HG03060 (cell line): ENCODE measurements around the gene SUCLG1.
"Not testable (repeated sequence)": the region's sequence is repeated elsewhere in the genome, so short reads cannot be mapped to it uniquely, and the experiment has no call there.

Source experiments
- ATAC-seq: cut with Tn5 transposase; IDR thresholded peaks from one replicate; pipeline ENCODE4 v1.9.1; 2021; ENCODE audit warnings: low read depth, moderate number of reproducible peaks; ENCODE audit not compliant: unreplicated experiment

SUCLG1 gene

DNA sequence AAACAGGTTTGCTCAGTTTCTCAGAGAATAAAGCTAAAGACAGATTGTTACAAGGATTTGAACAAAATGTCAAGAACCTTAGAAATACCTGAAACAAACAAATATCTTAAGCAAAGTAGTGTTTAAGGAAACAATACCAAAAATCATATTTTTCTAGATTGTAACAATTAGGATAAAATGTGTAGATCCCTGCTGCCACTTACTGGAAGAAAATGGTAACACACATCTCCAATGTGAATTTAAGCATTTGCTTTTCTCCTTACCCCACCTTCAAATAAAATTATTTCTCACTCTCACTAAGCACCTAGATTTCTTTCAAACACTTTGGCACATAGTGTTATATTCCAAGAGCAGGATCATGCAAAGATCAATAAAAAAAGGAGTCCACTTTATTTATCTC, 34.9 kb downstream of the SUCLG1 start:
- no peak for ATAC-seq

DNA sequence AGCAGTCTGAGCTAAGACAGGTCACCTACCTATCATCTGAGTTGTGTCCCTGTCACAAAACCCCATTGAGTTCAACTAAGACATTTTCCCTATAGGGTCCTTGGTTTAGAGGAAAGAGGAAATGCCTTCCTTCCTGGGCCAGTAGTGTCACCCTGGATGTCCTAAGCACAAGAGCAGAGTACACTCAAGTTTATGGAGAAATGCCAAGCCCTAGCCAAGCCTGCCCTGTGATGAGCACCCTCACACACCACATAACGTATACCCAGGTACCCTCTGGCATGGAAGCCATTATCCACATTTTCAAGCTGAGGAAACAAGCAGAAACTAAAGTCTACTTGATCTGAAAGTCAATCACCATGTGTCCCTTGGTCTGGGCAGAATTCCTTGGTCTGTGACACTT, 37.3 kb downstream of the SUCLG1 start:
- ATAC-seq: no peak

DNA sequence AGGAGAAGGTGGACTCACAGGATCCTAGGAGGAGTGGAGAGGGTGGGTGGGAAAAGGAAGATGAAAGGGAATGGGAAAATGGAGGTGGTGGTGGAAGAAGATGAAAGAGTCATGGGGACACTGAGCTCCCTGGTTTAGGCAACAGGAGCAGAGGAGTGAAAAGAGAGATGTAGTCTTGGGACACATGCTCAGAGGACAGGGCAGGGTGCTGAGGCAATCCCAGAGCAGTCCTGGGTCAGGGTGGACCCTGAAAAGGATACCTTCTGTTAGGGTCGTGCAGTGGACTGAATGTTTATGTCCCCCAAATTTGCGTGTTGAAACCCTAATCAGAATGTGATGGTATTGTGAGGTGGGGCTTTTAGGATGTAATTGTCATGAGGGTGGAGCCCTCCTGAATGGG, 37.9 kb downstream of the SUCLG1 start:
- no peak for ATAC-seq

DNA sequence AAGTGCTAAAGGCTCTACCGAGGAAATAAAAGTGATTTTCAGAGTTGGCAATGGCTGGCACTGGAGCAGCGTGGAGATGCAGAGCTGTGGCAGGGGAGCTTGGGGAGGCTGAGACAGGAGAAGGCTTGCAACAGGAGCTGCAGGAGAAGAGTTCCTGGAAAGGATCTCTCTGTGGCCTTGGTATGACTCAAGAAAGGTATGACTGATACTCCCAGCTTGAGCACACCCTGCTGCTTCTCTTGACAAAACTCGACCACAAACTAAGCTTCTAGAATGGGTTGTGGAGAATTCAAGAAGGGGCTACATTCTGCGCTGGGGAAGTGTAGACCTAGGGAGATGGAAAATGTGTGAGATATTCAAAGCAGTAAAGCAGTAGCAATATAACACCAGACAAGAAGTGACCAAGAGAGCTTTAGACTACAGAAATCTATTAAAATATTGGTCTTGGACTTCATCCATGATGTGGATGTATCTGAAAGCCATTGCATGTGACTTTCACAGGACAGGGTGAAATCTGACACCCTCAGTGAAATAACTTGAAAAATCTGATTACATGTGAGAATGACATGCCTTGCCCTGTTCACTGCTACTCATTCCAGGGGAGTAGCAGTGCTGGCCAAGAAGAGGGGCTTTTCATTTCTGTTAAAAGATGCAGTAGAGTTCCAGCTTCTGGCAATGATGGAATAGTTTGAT, 41.5 kb downstream of the SUCLG1 start:
- ATAC-seq: no peak

DNA sequence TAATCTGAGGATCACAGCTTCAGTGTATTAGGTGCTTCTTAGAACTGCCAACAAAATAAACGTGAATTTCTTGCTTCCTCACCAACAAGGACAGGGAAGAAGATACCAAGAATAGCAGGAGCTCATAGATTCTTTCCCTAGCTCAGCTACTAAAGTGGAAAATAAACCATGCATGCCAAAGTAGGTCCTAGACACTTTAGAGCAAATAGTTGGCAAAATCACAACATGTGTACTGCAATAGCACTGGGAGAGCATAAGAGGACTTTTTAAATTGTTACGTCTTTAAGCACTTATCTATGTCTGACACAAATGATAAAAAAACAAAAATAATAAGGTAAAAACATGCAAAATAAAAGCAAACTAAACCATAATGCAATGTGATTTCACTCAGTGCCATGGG, 49.5 kb downstream of the SUCLG1 start:
- ATAC-seq: no peak

DNA sequence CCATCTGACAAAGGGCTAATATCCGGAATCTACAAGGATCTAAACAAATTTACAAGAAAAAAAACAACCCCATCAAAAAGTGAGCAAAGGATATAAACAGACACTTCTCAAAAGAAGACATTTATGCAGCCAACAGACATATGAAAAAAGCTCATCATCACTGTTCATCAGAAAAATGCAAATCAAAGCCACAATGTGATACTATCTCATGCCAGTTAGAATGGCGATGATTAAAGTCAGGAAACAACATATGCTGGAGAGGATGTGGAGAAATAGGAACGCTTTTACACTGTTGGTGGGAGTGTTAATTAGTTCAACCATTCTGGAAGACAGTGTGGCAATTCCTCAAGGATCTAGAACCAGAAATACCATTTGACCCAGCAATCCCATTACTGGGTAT, 57.0 kb downstream of the SUCLG1 start:
- not testable (repeated sequence) for ATAC-seq

DNA sequence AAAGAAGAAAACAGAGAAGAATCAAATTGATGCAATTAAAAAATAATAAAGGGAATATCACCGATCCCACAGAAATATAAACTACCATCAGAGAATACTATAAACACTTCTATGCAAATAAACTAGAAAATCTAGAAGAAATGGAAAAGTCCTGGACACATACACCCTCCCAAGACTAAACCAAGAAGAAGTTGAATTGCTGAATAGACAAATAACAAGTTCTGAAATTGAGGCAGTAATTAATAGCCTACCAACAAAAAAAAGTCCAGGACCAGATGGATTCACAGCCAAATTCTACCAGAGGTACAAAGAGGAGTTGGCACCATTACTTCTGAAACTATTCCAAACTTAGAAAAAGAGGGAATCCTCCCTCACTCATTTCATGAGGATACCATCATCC, 59.2 kb downstream of the SUCLG1 start:
- ATAC-seq: not testable (repeated sequence)

DNA sequence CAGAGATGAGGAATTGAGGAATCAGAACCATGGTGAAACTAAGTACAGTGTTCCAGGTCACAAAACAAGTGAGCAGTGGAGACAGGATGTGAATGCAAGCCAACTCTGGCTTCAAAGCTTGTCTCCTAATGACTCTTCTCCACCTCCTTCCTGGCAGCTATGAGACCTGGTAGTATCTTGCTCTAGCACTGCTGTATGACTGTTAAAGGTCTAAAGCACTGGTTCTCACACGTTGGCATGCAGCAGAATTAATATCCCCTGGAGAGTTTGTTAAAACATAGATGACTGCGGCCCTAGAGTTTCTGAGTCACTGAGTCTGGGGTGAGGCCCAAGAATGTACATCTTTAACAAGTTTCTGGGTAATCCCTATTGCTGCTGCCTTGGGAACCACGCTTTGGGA, 63.3 kb downstream of the SUCLG1 start:
- no peak for ATAC-seq

DNA sequence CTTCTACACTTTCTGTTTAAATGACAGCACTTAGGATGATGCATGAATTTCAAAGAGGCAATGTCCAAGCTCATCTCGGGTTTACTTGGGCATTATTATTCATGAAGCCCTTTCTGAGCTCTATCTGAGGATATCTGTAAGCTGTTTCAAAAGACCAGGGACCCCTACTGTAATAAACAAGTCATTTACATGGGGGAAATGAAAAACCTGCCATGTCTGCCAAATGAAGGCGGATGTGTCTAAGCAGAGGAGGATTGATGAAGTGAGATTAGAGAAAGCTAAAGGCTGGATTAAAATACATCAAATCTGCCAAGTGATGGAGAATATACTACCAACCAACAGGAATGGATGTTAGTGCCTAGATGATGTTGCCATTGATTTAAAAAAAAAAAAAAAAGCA, 64.5 kb downstream of the SUCLG1 start:
- ATAC-seq: no peak

DNA sequence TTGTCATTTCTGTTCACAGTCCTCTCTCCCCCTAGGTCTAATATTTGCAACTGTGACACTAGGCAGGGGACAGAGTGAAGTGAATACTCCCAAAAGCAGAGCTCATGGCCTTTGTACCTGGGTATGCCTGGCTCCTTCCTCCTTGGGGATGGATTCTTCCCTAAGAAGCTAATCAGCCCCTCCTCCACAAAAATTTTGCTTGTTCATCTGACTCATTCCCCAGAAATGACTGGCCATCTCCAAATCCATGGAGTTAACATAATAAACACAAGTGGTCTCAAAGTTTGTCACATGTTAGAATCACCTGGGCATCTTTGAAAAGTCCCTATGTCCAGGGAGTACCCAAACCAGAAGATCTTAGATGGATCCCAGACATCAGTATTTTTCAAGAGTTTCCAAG, 65.3 kb downstream of the SUCLG1 start:
- no peak for ATAC-seq

DNA sequence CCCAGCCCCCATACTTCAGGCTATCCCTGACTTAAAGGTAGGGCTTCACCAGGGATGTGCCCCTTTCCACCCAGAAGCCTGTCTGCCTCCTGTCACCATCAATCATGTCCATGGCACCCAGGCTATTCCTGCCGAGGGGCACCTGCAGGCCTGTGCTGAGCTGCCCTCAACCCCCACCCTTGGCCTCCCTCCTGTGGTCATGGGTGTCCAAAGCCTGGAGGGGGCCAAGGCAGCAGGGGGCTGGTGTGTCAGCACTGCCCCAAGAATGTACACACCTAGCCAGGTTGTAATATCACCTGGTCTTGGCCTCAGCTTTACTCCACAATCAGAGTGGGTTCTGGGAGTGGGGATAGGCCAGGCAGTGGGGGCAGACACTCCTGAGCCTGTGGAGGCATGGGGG, 69.3 kb downstream of the SUCLG1 start:
- ATAC-seq: no peak

DNA sequence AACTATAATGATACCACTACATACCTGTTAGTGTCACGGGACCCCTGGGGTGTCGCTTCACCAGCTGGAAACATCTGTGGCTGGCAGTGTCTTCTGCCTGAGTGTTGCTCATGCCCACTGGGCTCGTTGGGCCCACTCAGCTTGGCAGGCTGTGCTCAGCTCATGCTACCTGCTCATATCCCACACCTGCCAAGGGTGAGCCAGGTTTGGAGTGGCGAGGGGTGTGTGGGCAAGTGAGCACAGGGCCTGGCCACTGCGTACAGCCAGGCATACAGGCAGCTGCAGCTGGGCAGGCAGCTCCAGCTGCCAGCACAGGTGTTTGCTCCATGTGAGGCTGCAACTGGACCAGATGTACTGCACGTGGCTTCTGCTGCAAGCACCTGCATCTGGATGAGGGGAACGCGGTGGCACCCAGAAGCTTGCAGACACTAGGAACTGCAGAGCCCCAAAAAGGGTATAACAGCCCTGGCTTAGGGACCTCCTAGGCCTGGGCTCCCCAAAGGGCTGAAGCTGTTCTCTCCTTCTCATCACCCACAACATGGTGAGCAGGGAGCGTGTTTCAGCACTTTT, 70.1 kb downstream of the SUCLG1 start:
- no peak for ATAC-seq

DNA sequence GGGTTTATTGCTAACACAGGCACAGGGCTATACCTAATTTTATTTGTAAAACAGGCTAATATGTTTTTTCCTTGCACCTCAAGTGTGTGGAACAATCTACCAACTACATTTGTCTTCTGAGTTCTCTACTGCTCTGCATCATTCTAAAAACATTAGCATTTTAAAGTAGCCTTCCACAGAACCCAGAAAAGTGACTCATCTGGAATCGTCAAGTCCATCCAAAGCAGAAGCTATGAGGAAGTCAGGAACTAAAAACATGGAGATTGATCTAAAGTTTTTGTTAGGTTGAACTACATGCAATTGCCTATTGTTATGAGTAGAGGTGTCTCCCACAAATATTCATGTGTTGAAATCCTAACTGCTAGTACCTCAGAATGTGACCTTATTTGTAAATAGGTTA, 70.9 kb downstream of the SUCLG1 start:
- ATAC-seq: no peak

DNA sequence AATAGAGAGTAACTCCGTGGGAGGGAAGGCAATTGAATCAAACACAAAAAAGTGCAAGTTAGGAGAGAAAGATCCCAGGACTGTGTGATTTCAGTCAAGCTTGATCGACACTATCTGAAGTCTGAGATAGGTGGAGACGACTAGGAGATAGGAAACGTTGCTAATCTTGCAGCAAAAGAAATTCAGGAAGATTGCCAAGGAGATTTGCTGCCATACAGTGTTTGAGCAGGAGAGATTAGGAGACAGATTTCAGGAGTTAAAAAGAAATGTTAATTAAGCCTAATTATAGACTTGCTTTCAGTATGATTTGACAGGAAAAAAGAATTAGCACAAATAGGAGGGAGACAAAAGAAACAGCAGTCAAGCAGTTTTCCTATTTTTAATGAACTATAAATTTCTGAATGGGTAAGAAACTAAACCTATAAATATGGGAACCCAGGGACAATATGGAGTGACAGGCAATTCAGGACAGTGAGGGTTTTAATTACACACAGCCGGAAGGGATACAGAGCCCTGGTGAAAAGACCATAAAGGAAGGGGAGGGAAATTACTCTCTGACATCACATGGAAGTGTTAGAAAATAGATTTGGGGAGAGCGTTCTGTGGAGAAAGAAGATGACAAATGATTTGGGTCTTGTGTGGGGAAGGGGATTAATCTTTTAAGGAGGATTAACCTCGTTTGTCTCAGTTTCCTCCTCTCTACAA, 72.6 kb downstream of the SUCLG1 start:
- ATAC-seq: no peak

DNA sequence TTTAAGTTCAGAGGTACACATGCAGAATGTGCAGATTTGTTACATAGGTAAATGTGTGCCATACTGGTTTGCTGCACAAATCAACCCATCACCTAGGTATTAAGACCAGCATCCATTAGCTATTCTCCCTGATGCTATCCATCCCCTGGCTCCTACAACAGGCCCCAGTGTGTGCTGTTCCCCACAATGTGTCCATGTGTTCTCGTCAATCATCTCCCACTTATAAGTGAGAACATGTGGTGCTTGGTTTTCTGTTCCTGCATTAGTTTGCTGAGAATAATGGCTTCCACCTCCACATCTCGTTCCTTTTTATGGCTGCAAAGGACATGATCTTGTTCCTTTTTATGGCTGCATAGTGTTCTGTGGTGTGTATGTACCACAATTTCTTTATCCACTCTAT, 75.8 kb downstream of the SUCLG1 start:
- no peak for ATAC-seq

DNA sequence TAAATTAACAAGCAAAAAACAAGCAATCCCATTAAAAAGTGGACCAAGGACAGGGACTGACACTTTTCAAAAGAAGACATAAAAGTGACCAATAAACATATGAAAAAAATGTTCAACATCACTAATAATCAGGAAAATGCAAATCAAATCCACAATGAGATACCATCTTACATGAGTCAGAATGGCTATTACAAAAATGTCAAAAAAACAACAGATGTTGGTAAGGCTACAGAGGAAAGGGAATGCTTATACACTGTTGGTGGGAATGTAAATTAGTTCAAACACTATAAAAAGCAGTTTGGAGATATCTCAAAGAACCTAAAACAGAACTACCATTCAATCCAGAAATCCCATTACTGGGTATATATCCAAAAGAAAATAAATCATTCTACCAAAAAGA, 78.2 kb downstream of the SUCLG1 start:
- ATAC-seq: no peak

DNA sequence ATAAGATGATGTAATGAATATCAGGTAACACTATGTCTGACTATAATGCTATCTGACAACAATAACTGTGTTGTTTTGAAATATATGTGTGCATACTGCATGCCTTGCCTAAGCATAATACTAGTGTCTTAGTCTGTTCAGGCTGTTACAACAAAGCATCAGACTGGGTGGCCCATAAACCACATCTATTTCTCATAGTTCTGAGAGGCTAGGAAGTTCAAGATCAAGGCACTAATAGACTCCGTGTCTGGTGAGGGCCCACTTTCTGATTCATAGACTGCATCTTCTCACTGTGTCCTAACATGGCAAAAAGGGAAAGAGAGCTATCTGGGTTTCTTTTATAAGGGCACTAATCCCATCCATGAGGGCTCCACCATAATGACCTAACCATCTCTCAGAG, 80.1 kb downstream of the SUCLG1 start:
- ATAC-seq: no peak

DNA sequence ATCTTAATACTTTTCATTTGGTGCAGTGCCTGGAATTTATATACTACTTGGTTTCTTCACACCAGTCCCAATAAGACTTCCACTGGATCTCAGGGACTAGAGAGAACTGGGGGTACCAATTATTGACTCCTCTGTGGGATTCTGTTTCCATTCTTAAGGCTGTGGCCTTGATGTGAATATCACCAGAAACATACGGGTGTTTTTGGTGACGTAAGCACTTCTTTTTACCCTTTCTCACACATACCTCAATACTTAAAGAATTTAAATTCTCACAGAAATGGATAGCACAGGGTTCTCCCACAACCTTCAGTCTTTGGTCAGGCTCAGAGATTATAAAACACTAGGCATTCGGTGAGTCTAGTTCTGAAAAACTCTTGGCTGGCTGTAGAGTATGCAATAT, 84.1 kb downstream of the SUCLG1 start:
- ATAC-seq: no peak

DNA sequence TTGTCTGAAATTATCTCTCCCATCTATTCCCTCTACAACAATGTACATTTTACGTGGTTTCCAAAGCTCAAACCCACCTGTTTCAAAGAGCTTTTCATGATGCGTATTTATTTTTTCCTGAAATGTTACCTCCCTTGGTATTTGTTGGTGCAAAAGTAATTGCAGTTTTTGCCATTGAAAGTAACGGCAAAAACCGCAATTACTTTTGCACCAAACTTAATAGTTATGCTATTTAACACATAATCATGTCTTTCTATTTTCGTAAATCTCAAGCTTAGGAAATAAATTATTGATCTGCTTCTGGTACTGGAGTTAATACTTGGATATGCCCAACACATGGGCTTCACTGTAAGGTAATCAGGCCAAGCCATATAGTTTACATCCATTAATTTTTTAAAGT, 85.2 kb downstream of the SUCLG1 start:
- ATAC-seq: no peak
